GM19025 (cell line): ENCODE results near the gene PDIA5.
"Not testable (repeated sequence)": the region's sequence is repeated elsewhere in the genome, so short reads cannot be mapped to it uniquely, and the experiment has no call there.

Source experiments
- ATAC-seq: cut with Tn5 transposase; IDR thresholded peaks from one replicate; pipeline ENCODE4 v1.9.1; 2021; ENCODE audit warnings: mild to moderate bottlenecking, low read depth, moderate library complexity; ENCODE audit not compliant: unreplicated experiment

PDIA5 gene

GRCh38 chr3:123111640-123112039 is 44.8 kb downstream of the PDIA5 start:
- no peak for ATAC-seq

- no peak for ATAC-seq
Measured at GRCh38 chr3:123112232-123112631, 45.4 kb downstream of the PDIA5 start.

- ATAC-seq = not testable (repeated sequence)
Measured at GRCh38 chr3:123112656-123113055, 45.8 kb downstream of the PDIA5 start.

- no peak for ATAC-seq
Measured at GRCh38 chr3:123113889-123114450, 47.1 kb downstream of the PDIA5 start.

- ATAC-seq = no peak
Measured at GRCh38 chr3:123116116-123116515, 49.3 kb downstream of the PDIA5 start.

- ATAC-seq = no peak
Measured at GRCh38 chr3:123119388-123119787, 52.6 kb downstream of the PDIA5 start.

- no peak for ATAC-seq
Measured at GRCh38 chr3:123119802-123120201, 53.0 kb downstream of the PDIA5 start.

- ATAC-seq = no peak
Measured at GRCh38 chr3:123120573-123120972, 53.7 kb downstream of the PDIA5 start.

GRCh38 chr3:123122057-123122456 is 55.2 kb downstream of the PDIA5 start:
- ATAC-seq = no peak

- ATAC-seq = no peak
Measured at GRCh38 chr3:123122525-123123315, 55.9 kb downstream of the PDIA5 start.

GRCh38 chr3:123123716-123124616 is 57.1 kb downstream of the PDIA5 start:
- no peak for ATAC-seq

GRCh38 chr3:123124971-123125370 is 58.1 kb downstream of the PDIA5 start:
- no peak for ATAC-seq

- no peak for ATAC-seq
Measured at GRCh38 chr3:123126031-123126430, 59.2 kb downstream of the PDIA5 start.

- no peak for ATAC-seq
Measured at GRCh38 chr3:123126653-123127052, 59.8 kb downstream of the PDIA5 start.

- no peak for ATAC-seq
Measured at GRCh38 chr3:123129092-123129491, 62.3 kb downstream of the PDIA5 start.

- no peak for ATAC-seq
Measured at GRCh38 chr3:123129532-123129931, 62.7 kb downstream of the PDIA5 start.

GRCh38 chr3:123130079-123130750 is 63.4 kb downstream of the PDIA5 start:
- ATAC-seq = no peak

- no peak for ATAC-seq
Measured at GRCh38 chr3:123134671-123135070, 67.8 kb downstream of the PDIA5 start.

- ATAC-seq = no peak
Measured at GRCh38 chr3:123137001-123137400, 70.2 kb downstream of the PDIA5 start.

GRCh38 chr3:123138839-123139444 is 72.1 kb downstream of the PDIA5 start:
- ATAC-seq = no peak
